Stimulated activated CD4-positive, alpha-beta T cell treated with anti-CD3 and anti-CD28 coated beads, Interleukin-12 subunit alpha, Interleukin-12 subunit beta, amount 100 ng/mL, for 48 hours (primary cell): ENCODE data around the gene AFG1L.
"Not testable (repeated sequence)": the region's sequence is repeated elsewhere in the genome, so short reads cannot be mapped to it uniquely, and the experiment has no call there.

Source experiments
- DNase-seq, 3 donors: peaks; one replicate each; pipeline ENCODE4 v3.0.0-alpha.2; 2020; ENCODE audit warnings: low read depth in 2 of 3, low spot score in 1 of 3

AFG1L gene

DNA sequence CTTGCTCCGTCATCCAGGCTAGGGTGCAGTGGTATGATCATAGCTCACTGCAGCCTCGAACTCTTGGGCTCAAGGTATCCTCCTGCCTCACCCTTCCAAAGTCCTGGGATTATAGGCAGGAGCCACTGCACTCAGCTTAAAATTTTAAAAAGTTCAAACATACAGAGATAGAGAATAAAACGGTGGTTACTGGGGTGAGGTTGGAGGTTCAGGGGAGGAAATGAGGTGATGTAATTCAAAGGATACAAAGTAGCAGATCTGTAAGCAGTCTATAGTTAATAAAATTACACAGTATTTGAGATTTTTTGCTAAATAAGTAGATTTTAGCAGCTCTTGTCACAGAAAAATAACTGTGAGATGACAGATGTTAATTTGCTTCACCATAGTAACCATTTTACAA is 7.5 kb upstream of the AFG1L start:
- no peak for DNase-seq

DNA sequence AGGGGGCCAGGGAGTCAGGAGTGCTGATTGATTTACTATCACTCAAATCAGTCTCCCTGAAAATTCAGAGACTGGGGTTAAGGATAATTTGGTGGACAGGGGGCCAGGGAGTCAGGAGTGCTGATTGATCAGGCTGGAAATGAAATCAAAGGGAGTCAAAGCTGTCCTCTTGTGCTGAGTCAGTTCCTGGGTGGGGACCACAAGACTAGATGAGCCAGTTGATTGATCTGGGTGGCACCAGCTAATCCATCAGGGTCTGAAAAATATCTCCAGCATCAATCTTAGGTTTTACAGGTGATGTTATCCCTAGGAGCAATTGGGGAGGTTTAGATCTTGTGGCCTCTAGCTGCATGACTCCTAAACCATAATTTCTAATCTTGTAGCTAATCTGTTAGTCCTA is 6.1 kb upstream of the AFG1L start:
- DNase-seq, result no peak

DNA sequence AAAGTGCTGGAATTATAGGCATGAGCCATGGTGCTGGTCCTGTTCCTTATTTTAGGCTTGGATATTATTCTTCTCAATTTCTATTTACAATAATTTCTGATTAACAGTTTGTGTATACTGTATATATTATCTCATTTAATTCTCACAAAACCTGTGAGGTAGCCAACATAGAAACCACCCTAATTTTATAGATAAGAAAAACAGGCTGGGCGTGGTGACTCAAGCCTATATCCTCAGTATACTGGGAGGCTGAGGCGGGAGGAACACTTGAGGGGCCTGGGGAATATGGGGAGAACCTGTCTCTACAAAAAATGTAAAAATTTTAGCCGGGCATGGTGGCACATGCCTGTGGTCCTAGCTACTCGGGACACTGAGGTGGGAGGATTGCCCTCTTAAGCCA is 3.8 kb upstream of the AFG1L start:
- DNase-seq, result no peak

DNA sequence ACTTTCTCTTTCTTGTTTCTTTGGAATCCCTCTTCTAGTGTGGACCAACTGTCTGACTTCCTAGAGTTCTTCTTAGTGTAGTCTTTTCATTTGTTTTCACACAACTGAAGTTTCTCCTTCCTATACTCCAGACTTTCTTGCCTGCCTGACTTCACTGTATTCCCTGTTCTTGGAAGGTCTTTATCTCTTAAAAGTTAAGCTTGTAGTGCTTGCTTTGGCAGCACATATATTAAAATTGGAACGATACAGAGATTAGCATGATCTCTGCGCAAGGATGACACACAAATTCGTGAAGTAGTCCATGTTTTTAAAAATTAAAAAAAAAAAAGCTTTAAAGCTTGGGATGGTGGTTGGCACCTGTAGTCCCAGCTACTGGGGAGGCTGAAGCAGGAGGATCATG is 2.3 kb upstream of the AFG1L start:
- DNase-seq, result not testable (repeated sequence)

DNA sequence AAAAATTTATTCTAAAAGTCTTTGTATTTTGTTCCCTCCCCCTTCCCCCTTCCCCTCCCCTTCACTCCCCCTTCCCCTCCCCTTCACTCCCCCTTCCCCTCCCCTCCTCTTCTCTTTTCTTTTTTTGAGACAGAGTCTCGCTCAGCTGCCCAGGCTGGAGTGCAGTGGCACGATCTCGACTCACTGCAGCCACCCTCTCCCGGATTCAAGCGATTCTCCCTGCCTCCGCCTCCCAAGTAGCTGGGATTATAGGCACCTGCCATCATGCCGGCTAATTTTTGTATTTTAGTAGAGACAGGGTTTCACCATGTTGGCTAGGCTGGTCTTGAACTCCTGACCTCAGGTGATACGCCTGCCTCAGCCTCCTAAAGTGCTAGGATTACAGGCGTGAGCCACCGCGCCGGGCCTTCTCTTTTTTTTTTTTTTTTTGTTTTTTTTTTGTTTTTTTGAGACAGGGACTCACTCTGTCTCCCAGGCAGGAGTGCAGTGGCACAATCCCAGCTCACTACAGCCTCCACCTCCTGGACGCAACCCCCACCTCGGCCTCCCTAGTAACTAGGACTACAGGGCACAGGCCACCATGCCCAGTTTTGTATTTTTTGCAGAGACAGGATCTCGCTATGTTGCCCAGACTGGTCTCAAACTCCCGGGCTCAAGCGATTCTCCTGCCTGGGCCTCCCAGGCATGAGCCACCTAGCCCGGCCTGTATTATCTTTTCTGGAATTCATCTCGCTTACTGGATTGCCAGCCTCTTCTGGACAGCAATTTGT is 1.1 kb upstream of the AFG1L start:
- DNase-seq, result no peak

DNA sequence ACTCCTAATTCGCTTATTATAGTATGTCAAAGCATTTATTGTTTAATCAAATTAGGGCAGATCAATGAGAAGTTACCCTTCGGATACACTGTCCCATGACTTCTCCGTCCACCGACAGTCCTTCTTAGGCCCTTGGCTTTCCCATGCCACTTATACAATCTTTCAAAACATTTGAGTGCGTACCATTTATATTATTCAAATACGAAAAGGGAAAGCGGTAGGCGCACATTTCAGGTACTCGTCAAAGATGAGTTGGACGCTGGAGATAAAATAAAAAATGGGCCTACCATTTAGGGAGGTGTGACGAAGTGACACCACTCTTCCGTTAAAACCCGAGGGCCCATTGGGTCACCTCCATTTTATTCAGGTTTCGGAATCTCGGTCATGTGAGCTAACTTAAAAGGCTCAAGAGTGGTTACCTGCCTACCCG is 542 bp upstream of the AFG1L start:
- no peak for DNase-seq

DNA sequence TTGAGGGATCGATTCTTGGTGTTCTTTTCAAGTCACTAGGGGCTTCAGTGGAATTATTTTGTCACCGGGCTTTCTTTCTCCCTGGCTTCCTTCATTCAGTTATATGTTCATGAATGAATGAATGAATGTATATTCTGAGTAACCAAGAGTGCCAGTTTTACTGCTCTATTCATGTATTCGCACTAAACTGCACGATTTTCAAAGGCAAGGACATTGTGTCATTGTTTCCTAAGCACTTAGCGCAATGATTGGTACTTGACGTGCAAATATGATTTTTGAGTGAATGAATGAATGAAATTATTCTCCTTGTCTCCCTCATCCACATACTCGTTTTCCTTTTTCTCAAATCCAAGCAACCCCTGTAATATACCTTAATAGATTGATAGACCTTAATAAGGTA is 822 bp downstream of the AFG1L start:
- DNase-seq, result no peak

DNA sequence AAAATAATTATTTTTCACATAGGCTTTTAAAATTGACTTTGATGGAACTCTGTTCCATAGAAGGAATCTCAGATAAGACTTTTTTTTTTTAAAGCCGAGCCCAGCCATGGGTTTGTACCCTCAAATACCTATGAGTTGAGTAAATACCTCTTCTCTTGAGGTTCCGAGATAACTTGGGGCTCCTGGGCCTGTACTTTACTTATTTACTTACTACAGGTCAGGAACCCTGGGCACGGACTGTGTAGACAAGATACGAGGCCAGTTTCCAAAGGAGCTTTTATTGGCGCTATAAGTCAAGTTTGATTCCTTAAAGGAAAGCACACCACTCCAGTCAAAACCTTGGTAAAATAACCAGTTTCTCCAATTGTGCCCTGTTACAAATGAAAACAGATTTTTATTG is 7.5 kb downstream of the AFG1L start:
- no peak for DNase-seq

DNA sequence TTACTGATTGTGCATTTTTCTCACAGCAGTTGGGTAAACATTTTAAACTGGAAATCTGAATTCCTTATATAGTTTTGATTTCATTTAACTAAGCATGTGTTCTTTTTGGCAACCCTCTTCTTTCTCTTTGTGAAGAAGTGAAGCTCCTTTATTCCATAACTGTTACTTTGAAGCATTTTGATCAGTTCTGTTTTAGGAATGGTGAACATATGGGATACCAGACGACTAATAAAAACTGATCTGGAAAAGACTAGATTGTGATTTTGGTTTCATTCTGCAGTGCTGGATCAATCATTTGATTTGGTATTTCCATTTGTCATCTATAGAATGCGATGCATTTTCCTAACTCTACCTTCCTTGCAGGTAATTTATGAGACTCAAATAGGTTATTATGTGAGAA is 9.8 kb downstream of the AFG1L start:
- DNase-seq, result no peak

DNA sequence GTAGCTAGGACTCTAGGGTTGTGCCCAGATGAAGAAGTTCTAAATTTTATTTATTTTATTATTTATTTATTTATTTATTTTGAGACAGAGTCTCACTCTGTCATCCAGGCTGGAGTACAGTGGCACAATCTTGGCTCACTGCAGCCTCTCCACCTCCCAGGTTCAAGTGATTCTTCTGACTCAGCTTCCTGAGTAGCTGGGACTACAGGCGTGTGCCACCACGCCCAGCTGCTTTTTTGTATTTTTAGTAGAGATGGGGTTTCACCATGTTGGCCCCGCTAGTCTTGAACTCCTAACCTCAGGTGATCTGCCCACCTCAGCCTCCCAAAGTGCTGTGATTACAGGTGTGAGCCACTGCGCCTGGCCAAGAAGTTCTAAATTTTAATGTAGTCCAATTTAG is 13.8 kb downstream of the AFG1L start:
- not testable (repeated sequence) for DNase-seq

DNA sequence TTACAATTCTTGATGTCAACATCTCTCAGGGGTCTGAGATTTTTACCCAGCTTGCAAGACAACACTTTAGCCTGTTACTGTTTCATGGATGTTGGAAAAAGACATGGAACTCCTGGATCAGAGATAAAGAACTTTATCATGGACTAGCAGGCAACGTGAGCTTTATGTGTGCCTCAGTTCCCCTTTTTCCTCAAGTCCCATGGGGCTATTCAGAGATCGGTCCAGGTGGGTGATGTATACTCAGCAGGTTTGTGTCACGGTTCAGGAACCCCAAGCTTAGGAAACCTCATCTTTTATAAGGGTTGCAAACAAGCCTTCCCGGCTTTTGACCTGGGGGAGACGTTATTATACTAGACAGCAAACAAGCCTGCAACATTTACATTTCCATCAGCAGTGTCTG is 15.0 kb downstream of the AFG1L start:
- no peak for DNase-seq

DNA sequence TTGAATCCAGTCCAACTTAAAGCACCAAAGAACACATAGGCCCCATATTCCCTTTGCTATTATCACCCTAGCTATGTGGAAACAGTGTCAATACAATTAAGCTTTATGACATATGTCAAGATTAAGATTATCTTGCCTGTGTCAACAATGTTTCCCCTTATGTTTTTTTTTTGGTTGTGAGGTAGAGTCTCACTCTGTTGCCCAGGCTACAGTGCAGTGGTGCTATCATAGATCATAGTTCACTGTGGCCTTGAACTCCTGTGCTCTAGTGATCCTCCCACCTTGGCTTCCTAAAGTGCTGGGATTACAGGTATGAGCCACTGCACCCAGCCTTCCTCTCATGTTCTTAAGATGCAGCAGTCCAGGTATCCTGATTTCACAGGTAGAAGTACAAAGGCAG is 17.8 kb downstream of the AFG1L start:
- DNase-seq, result no peak

DNA sequence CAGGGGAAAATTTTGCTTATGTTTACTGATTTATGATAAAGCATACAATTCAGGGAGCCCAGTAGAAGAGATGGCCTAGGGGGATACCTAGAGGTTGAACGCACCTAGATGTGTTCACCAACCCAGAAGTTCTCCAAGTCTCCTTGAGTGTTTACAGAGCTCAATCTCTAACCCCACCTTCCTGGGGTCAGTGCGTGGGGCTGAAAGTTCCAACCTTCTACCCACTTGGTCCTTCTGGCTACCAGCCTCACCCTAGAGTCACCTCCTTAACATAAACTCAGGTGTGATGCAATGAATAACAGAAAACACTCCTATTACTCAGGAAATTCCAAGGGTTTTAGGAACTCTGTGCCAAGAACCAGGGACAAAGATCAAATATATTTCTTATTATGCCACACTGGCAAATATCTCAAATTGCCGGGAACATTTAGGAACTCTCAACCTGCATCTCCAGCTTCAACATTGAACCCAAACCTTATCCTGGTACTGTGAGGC is 26.4 kb downstream of the AFG1L start:
- no peak for DNase-seq

DNA sequence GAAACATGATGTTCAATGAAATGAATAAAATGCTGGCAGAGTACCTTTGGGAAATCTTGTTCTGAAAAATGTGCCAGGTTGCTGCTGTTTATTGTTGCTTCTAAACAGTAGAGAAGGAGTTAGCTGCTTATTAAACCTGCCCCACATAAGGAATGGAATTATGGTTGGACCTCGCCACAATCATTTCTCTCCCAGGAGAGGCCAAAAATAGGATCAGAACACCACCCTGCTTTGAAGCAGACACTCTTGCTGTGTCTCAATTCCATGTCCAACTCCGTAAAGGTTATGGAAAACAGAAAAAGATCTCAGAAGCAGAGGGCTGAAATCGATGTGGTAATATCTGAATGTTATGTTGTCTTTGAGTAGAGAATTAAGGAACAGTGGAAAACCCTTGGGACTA is 27.9 kb downstream of the AFG1L start:
- no peak for DNase-seq

DNA sequence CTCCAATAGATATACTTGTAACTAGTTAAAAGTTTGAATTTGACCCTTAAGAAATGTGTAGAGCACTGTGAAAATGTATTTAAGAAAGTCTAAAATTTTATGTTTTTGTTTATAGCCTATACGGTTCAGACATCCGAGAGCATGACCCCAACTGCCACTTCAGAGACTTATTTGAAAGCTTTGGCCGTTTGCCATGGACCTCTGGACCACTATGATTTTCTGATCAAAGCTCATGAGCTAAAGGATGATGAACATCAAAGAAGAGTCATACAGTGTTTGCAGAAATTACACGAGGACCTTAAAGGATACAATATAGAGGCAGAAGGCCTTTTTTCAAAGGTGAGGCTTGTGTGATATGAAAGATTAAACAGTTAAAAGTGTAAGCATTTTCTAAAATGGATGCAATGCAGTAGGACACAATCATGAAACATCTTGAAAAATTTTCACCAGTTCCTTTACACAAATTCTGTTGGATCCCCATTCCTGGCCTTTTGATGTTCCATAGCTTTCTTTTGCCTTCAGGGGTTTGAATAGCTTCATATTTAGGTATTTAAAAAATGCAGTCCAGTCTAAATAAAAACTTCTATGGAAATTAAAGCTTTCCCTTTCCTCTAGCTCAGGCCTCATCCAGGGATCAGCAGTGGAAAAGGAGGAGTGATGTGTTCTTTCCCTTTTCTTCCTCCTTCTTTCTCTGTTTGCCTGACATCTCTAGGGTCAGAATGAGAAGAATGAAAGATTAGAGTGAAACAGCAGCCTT is 29.0 kb downstream of the AFG1L start:
- DNase-seq, result no peak

DNA sequence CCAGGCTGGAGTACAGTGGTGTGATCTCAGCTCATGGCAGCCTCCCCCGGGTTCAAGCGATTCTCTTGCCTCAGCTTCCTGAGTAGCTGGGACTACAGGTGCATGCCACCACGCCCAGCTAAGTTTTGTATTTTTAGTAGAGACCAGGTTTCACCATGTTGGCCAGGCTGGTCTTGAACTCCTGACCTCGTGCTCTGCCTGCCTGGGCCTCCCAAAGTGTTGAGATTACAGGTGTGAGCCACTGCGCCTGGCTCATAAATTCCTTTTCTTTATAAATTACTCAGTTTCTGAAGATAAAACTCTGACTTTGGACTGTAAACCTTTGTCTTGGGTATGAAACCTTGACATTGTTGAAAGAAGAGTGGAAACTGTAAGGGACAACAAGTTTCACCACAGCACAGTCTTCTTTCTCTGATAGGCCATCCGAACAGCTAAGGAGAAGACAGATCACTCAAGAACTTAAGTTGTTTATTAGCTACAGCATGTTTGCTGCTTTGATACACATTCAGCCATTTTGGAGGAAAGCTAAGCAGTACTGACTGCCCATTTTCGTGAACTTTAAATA is 35.4 kb downstream of the AFG1L start:
- DNase-seq, result not testable (repeated sequence)

DNA sequence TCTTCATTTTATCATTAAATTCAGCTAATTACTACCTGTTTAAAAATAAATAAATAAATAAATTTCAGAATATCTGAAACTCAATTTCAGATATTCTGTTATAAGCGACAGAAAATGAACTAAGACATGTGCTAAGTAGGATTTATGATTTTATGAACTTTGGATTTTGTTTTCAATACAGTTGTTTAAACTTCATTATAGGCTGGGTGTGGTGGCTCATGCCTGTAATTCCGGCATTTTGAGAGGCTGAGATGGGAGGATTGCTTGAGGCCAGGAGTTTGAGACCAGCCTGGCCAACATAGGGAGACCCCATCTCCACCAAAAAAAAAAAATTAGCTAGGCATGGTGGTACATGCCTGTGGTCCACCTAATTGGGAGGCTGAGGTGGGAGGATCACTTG is 36.0 kb downstream of the AFG1L start:
- DNase-seq, result no peak

DNA sequence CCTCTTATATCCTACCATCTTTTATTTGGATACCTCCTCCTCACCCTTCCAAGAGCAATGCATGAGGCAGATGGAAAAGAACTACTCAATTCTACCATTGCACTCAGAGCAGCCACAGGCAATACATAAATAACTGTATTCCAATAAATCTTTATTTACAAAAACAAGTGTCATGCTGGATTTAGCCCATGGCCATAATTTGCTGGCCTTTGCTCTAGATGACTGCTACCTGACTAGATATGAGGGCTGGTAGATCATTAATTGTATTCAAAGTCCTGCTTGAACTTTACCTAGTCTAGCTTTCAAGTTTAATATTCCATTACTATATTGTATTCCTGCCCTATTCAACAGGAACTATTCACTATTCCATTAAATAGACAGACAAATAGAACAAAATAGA is 37.1 kb downstream of the AFG1L start:
- no peak for DNase-seq

DNA sequence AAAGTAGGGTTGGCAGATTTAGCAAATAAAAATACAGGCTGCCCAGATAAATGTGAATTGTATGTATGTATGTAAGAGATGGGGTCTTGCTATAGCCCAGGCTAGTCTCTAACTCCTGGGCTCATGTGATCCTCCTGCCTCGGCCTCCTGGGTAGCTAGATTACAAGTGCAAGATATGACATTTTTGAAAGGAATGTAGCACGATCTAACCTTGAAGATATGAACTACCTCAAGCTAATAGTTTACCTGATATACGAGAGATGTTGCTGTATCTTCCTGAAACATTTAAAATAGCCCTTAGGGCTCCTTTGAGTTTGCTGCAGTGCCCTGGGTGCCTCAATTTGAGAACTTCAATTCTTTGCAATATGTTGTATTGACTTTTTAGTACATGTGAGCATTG is 42.1 kb downstream of the AFG1L start:
- no peak for DNase-seq

DNA sequence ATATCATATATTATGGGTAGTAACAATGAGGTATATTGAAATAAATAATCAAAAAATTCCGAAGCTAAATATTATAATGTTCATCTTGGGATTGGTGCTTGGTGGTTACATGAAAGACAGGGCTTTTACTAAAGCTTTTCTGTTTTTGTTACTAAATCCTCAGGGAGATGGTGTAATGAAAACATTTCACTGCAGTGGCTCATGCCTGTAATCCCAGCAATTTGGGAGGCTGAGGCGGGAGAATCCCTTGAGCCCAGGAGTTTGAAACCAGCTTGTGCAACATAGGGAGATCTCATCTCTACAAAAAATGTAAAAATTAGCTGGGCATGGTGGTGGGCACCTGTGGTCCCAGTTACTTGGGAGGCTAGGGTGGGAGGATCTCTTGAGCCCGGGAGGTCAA is 42.9 kb downstream of the AFG1L start:
- DNase-seq, result no peak

DNA sequence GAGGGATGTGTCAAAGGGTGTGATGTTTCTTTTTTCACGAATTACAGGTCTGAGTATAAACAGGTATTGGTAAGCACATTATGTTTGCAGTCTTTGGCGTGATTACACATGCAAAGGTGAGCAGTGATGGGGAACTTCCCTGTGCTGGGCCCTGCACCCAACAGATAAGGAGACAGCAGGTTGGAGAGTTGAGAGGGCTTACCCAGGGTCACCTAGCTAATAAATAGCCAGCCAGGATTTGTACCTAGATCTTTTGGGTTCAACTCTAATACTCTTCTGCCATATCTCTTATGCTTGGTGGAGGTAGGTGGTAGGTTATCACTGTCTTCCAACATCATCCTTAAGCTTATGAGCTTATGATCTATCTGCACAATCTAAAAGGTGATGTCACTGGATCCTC is 46.5 kb downstream of the AFG1L start:
- DNase-seq, result no peak

DNA sequence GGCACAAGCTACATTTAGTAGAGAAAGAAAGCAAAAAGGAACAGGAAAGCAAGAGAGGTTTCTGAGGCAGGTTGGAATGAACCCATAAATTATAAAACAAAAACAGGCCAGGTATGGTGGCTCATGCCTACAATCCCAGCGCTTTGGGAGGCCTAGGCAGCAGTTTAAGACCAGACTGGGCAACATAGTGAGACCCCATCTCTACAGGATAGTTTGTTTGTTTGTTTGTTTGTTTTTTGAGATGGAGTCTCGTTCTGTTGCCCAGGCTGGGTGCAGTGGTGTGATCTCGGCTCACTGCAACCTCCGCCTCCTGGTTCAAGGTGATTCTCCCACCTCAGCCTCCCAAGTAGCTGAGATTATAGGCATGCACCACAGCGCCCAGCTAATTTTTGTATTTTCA is 49.0 kb downstream of the AFG1L start:
- no peak for DNase-seq
